HepG2 (cell line): ENCODE results near the gene ZBBX. TPM values are rescaled to one million over a fixed set of nuclear protein-coding genes. Genes with fewer than 3 reads are reported as not detected.
"Not testable (repeated sequence)": the region's sequence is repeated elsewhere in the genome, so short reads cannot be mapped to it uniquely, and the experiment has no call there.

Experiments used
- ATAC-seq: fragments of 200-7000 bp; cut with Tn5 transposase; 3 replicates; pipeline ENCODE4 v1.9.1; 2020; ENCODE audit warnings: mild to moderate bottlenecking, moderate library complexity
- BruUV-seq: library from RNA; stranded (reverse); fragments of 400-500 nt; replicated peaks from 2 replicates; lab custom pipeline; 2021; lab: Mats Ljungman, UMichigan
- CTCF ChIA-PET: fragments of 300-600 bp; formaldehyde crosslinking; extraction: SDS; loops from one replicate; lab custom pipeline; 2021; ENCODE audit warnings: low total read pairs, inconsistent platforms, low intra/inter-chr PET ratio; lab: Yijun Ruan, JAX
- POLR2A ChIA-PET: fragments of 350-600 bp; sonication (Branson Sonifier 250); formaldehyde crosslinking; loops from one replicate; lab custom pipeline; 2020; ENCODE audit warnings: antibody characterized with exemption, inconsistent platforms; lab: Yijun Ruan, JAX
- DNase-seq: peaks from one replicate; pipeline ENCODE4 v3.0.0-alpha.2; 2015; ENCODE audit warnings: low spot score
- FAIRE-seq: peaks from 3 replicates; lab custom pipeline; 2011; peaks lifted over from hg19 to GRCh38; lab: Jason Lieb, UNC
- H2AFZ ChIP-seq: one replicate; pipeline ENCODE4 v1.6.1; 2011; ENCODE audit warnings: low read length, inconsistent platforms
- H3K27ac ChIP-seq: fragments of 300-600 bp; 3 replicates; pipeline ENCODE4 v1.8.0; 2011; ENCODE audit warnings: mixed run types, mild to moderate bottlenecking, mixed read lengths, low read length, inconsistent platforms; ENCODE audit not compliant: insufficient read depth; ENCODE audit errors: extremely low read length
- H3K27me3 ChIP-seq, 2 experiments: fragments of 200-600 bp in 1 of 2; 2 replicates in 1 of 2; 3 replicates in 1 of 2; pipeline versions ENCODE4 v1.6.0 to v1.8.0; 2011; ENCODE audit warnings: low read length in 2 of 2, mild to moderate bottlenecking in 2 of 2, moderate library complexity in 2 of 2, inconsistent platforms in 1 of 2; ENCODE audit not compliant: insufficient read depth in 2 of 2, control insufficient read depth in 1 of 2
- H3K36me3 ChIP-seq, 2 experiments: fragments of 200-600 bp in 1 of 2; replicated peaks in 1 of 2; 2 replicates in 1 of 2; 3 replicates in 1 of 2; pipeline versions ENCODE4 v1.5.1 to v1.8.0; 2011; ENCODE audit warnings: low read length in 2 of 2, inconsistent platforms in 1 of 2; ENCODE audit not compliant: insufficient read depth in 2 of 2, control insufficient read depth in 1 of 2
- H3K4me1 ChIP-seq: 2 replicates; pipeline ENCODE4 v1.5.1; 2012; ENCODE audit warnings: low read length, inconsistent platforms; ENCODE audit not compliant: insufficient read depth
- H3K4me2 ChIP-seq: 2 replicates; pipeline ENCODE4 v1.6.0; 2011; ENCODE audit warnings: low read depth, low read length, inconsistent platforms
- H3K4me3 ChIP-seq, 3 experiments: fragments of 200-600 bp in 1 of 3; sonication (generic), shearing (Covaris generic) in 1 of 3; replicated peaks in 1 of 3; 2 replicates each; pipeline ENCODE4 v1.5.1; 2011 to 2016; ENCODE audit warnings: low read length in 3 of 3, inconsistent platforms in 2 of 3, low read depth in 2 of 3, mild to moderate bottlenecking in 2 of 3, control low read depth in 1 of 3, mixed read lengths in 1 of 3; ENCODE audit not compliant: insufficient read depth in 1 of 3
- H3K79me2 ChIP-seq: one replicate; pipeline ENCODE4 v1.6.1; 2011; ENCODE audit warnings: low read length, inconsistent platforms; ENCODE audit not compliant: insufficient read depth
- H3K9ac ChIP-seq: 2 replicates; pipeline ENCODE4 v1.6.0; 2011; ENCODE audit warnings: mild to moderate bottlenecking, low read depth, low read length, inconsistent platforms; ENCODE audit not compliant: insufficient read depth
- H3K9me3 ChIP-seq: 2 replicates; pipeline ENCODE4 v1.5.1; 2012; ENCODE audit warnings: mild to moderate bottlenecking, low read length
- H4K20me1 ChIP-seq: 2 replicates; pipeline ENCODE4 v1.6.0; 2011; ENCODE audit warnings: inconsistent platforms, mild to moderate bottlenecking, low read length, moderate library complexity; ENCODE audit not compliant: insufficient read depth
- ATF1 ChIP-seq: IDR thresholded peaks from 2 replicates; pipeline ENCODE4 v1.6.1; 2016; ENCODE audit warnings: mild to moderate bottlenecking, control low read depth
- BORCS8-MEF2B ChIP-seq: sonication (generic); formaldehyde crosslinking; IDR thresholded peaks from 2 replicates; pipeline ENCODE4 v1.8.0; 2022; ENCODE audit warnings: mild to moderate bottlenecking, missing genetic modification reagents
- GATAD2A ChIP-seq: IDR thresholded peaks from 2 replicates; pipeline ENCODE4 v1.6.1; 2016
- HDAC2 ChIP-seq: sonication (generic); formaldehyde crosslinking; IDR thresholded peaks from 2 replicates; pipeline ENCODE4 v1.4.0; 2020; ENCODE audit warnings: missing genetic modification reagents
- MIER3 ChIP-seq: IDR thresholded peaks from 2 replicates; pipeline ENCODE4 v1.6.1; 2016; ENCODE audit warnings: missing compliant biosample characterization, borderline replicate concordance
- MXI1 ChIP-seq: IDR thresholded peaks from 3 replicates; pipeline ENCODE4 v1.6.1; 2012; ENCODE audit warnings: low read depth, low read length, inconsistent platforms, borderline replicate concordance
- RBM22 ChIP-seq: fragments of 200-400 bp; formaldehyde crosslinking; optimal IDR thresholded peaks from 2 replicates; pipeline ENCODE3; 2017; ENCODE audit warnings: mild to moderate bottlenecking, low read length, moderate library complexity
- RCOR2 ChIP-seq: IDR thresholded peaks from 2 replicates; pipeline ENCODE4 v1.6.1; 2016; ENCODE audit warnings: missing biosample characterization, missing genetic modification reagents
- RFXAP ChIP-seq: sonication (generic); formaldehyde crosslinking; IDR thresholded peaks from 2 replicates; pipeline ENCODE4 v1.4.0; 2020; ENCODE audit warnings: missing genetic modification reagents, borderline replicate concordance
- YEATS2 ChIP-seq: sonication (generic); formaldehyde crosslinking; IDR thresholded peaks from 2 replicates; pipeline ENCODE4 v1.4.0; 2020; ENCODE audit warnings: missing genetic modification reagents, borderline replicate concordance
- ZNF292 ChIP-seq: sonication (generic); formaldehyde crosslinking; IDR thresholded peaks from 2 replicates; pipeline ENCODE4 v1.8.1; 2022; ENCODE audit warnings: mild to moderate bottlenecking, low read depth, missing genetic modification reagents, borderline replicate concordance
- ZNF335 ChIP-seq: sonication (generic); formaldehyde crosslinking; IDR thresholded peaks from 2 replicates; pipeline ENCODE4 v1.4.0; 2020; ENCODE audit warnings: missing genetic modification reagents
- ZNF543 ChIP-seq: sonication (generic); formaldehyde crosslinking; IDR thresholded peaks from 2 replicates; pipeline ENCODE4 v1.4.0; 2020; ENCODE audit warnings: mild to moderate bottlenecking, missing genetic modification reagents
- ZNF598 ChIP-seq: sonication (generic); formaldehyde crosslinking; IDR thresholded peaks from 2 replicates; pipeline ENCODE4 v1.5.1; 2020; ENCODE audit warnings: mild to moderate bottlenecking, missing genetic modification reagents, borderline replicate concordance
- ZNF790 ChIP-seq: sonication (generic); formaldehyde crosslinking; IDR thresholded peaks from 2 replicates; pipeline ENCODE4 v1.8.0; 2022; ENCODE audit warnings: missing genetic modification reagents, mild to moderate bottlenecking, borderline replicate concordance
- WGBS: methylation state at CpG from one replicate; pipeline ENCODE4 v1.1.6; 2017; ENCODE audit warnings: low lambda C conversion rate; 5-methylcytosine and 5-hydroxymethylcytosine counted together
- in situ Hi-C: cut with HindIII; loops from 2 replicates; pipeline ENCODE4 v1.10.0; 2017; ENCODE audit warnings: low pct_unique_long_range_greater_than_20kb; ENCODE audit not compliant: extremely low pct_ligation_motif_present
- intact Hi-C: fragments of 100-400 bp; cut with micrococcal nuclease; formaldehyde crosslinking; loops from one replicate; pipeline ENCODE4 v1.10.0; 2022; ENCODE audit not compliant: unreplicated experiment
- polyA plus RNA-seq, 8 experiments: library from polyadenylated mRNA; depleted of rRNA in 3 of 8; stranded (reverse) in 7 of 8; unstranded in 1 of 8; fragments of >200 nt; fragmentation: Illumina TruSeq in 4 of 8; extraction: Trizol in 4 of 8; gene quantifications; 2 replicates each; pipeline versions ENCODE4 v1.2.1 to v1.2.3, GENCODE V29; 2011 to 2016; ENCODE audit warnings: low read depth in 4 of 8, missing spikeins in 1 of 8, mixed read lengths in 1 of 8; ENCODE audit not compliant: insufficient read depth in 1 of 8
- total RNA-seq, 5 experiments: library from RNA; depleted of rRNA; stranded (reverse); fragments of >200 nt; fragmentation: Illumina TruSeq; extraction: Trizol; gene quantifications; 2 replicates each; pipeline ENCODE4 v1.2.3, GENCODE V29; 2016; ENCODE audit warnings: low read depth in 1 of 5
- TF ChIP-seq, protein P1 (sequence below): sonication (generic); formaldehyde crosslinking; IDR thresholded peaks from 2 replicates; pipeline ENCODE4 v1.9.0; 2021; ENCODE audit warnings: missing genetic modification reagents, borderline replicate concordance
- TF ChIP-seq, protein P2 (sequence below): sonication (generic); formaldehyde crosslinking; IDR thresholded peaks from 2 replicates; pipeline ENCODE4 v1.4.0; 2020; ENCODE audit warnings: missing genetic modification reagents
- TF ChIP-seq, protein P3 (sequence below): sonication (generic); formaldehyde crosslinking; IDR thresholded peaks from 2 replicates; pipeline ENCODE4 v1.8.1; 2023; ENCODE audit warnings: mild to moderate bottlenecking, missing genetic modification reagents

ZBBX gene
- total and polyA plus RNA-seq, 2 of the 13 experiments (the other 11 are each of a cell fraction or from before 2014, with no cell fraction given) = not detected

DNA sequence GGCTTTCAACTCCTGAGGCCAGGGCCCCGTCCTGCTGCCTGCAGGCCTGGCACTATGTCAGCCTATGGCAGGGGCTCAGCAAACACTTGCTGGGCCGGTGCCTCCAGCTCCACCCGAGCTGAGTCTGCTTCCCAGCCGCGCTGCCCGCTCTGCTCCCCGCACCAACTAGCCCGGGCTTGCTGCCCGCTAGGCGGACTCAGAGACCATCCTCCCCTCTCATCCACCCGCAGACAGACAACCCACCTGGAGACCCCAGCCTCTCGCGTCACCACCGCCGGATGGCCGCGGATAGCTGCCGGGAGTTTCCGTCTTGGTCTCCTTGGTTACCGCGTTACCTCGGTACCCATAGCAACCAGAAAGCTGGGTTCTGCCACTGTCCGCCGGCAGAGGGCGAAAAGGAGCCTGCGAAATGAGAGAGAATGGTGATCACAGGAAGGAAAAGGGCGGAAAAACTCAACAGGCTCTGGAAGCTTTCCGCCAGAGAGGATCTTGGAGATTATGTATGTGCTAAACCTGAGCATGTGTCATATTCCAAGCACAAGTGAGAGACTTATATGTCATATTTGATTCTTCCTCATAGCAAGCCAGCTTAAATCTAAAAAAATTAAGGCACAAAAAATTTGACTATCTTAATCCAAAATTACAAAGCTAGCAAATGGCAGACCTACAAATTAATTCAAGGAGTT is at the start of gene ZBBX (continued):
- TF ChIP-seq, protein P1, sequence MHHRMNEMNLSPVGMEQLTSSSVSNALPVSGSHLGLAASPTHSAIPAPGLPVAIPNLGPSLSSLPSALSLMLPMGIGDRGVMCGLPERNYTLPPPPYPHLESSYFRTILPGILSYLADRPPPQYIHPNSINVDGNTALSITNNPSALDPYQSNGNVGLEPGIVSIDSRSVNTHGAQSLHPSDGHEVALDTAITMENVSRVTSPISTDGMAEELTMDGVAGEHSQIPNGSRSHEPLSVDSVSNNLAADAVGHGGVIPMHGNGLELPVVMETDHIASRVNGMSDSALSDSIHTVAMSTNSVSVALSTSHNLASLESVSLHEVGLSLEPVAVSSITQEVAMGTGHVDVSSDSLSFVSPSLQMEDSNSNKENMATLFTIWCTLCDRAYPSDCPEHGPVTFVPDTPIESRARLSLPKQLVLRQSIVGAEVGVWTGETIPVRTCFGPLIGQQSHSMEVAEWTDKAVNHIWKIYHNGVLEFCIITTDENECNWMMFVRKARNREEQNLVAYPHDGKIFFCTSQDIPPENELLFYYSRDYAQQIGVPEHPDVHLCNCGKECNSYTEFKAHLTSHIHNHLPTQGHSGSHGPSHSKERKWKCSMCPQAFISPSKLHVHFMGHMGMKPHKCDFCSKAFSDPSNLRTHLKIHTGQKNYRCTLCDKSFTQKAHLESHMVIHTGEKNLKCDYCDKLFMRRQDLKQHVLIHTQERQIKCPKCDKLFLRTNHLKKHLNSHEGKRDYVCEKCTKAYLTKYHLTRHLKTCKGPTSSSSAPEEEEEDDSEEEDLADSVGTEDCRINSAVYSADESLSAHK (CRISPR knock-in tag) = no peak
- no peak for TF ChIP-seq ZNF543 (CRISPR knock-in tag)
- TF ChIP-seq ZNF292 (CRISPR knock-in tag) = no peak
- peak; percentile 77; the same call in 1 of the 2 replicates for TF ChIP-seq ZNF598 (CRISPR knock-in tag)
- TF ChIP-seq, protein P2, sequence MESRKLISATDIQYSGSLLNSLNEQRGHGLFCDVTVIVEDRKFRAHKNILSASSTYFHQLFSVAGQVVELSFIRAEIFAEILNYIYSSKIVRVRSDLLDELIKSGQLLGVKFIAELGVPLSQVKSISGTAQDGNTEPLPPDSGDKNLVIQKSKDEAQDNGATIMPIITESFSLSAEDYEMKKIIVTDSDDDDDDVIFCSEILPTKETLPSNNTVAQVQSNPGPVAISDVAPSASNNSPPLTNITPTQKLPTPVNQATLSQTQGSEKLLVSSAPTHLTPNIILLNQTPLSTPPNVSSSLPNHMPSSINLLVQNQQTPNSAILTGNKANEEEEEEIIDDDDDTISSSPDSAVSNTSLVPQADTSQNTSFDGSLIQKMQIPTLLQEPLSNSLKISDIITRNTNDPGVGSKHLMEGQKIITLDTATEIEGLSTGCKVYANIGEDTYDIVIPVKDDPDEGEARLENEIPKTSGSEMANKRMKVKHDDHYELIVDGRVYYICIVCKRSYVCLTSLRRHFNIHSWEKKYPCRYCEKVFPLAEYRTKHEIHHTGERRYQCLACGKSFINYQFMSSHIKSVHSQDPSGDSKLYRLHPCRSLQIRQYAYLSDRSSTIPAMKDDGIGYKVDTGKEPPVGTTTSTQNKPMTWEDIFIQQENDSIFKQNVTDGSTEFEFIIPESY (CRISPR knock-in tag) = peak; percentile 55
- no peak for TF ChIP-seq RFXAP
- no peak for TF ChIP-seq ZNF790 (CRISPR knock-in tag)
- no peak for TF ChIP-seq ATF1 (CRISPR knock-in tag)
- TF ChIP-seq ZNF335 (CRISPR knock-in tag) = no peak
- peak; percentile 57; the same call in 1 of the 2 replicates for TF ChIP-seq YEATS2
- peak; percentile 53; the same call in 1 of the 2 replicates for TF ChIP-seq BORCS8-MEF2B (CRISPR knock-in tag)
- peak; percentile 100 for TF ChIP-seq RBM22
- TF ChIP-seq RCOR2 = no peak
- TF ChIP-seq, protein P3, sequence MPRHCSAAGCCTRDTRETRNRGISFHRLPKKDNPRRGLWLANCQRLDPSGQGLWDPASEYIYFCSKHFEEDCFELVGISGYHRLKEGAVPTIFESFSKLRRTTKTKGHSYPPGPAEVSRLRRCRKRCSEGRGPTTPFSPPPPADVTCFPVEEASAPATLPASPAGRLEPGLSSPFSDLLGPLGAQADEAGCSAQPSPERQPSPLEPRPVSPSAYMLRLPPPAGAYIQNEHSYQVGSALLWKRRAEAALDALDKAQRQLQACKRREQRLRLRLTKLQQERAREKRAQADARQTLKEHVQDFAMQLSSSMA (CRISPR knock-in tag) = 0 out of 2 replicates have a peak, but pooled peaks have one; percentile 26
- TF ChIP-seq GATAD2A (CRISPR knock-in tag) = 0 out of 2 replicates have a peak, but pooled peaks have one; percentile 40
- TF ChIP-seq MIER3 (CRISPR knock-in tag) = 0 out of 2 replicates have a peak, but pooled peaks have one; percentile 33
- TF ChIP-seq HDAC2 (CRISPR knock-in tag) = 0 out of 2 replicates have a peak, but pooled peaks have one; percentile 24
- peak; percentile 98 for TF ChIP-seq MXI1

DNA sequence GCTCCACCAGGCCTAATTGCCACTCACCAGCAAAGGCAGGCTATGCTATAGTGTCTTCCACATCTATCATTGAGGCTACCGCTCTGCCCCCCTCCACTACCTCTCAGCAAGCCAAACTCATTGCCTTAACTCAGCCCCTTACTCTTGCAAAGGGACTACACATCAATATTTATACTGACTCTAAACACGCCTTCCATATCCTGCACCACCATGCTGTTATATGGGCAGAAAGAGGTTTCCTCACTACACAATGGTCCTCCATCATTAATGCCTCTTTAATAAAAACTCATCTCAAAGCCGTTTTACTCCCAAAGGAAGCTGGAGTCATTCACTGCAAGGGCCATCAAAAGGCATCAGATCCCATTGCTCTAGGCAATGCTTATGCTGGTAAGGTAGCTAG is 46.9 kb upstream of the ZBBX start:
- H3K27ac ChIP-seq, H3K4me2 ChIP-seq, H3K9ac ChIP-seq, H3K36me3 ChIP-seq, H3K4me1 ChIP-seq, H3K27me3 ChIP-seq, H3K79me2 ChIP-seq, ATAC-seq, BruUV-seq, DNase-seq, intact Hi-C loops, FAIRE-seq, H4K20me1 ChIP-seq, in situ Hi-C loops, POLR2A ChIA-PET, CTCF ChIA-PET, H2AFZ ChIP-seq, H3K4me3 ChIP-seq: not testable (repeated sequence)
- 21% methylated on average over 3 of the region's 3 CpGs for WGBS
- H3K9me3 ChIP-seq = 0 out of 2 replicates have a peak, but pooled peaks cover 10% of the 10 kb centered on the region
